ENCODE results near the gene HSPA12A.

- TF ChIP-seq, protein P1, sequence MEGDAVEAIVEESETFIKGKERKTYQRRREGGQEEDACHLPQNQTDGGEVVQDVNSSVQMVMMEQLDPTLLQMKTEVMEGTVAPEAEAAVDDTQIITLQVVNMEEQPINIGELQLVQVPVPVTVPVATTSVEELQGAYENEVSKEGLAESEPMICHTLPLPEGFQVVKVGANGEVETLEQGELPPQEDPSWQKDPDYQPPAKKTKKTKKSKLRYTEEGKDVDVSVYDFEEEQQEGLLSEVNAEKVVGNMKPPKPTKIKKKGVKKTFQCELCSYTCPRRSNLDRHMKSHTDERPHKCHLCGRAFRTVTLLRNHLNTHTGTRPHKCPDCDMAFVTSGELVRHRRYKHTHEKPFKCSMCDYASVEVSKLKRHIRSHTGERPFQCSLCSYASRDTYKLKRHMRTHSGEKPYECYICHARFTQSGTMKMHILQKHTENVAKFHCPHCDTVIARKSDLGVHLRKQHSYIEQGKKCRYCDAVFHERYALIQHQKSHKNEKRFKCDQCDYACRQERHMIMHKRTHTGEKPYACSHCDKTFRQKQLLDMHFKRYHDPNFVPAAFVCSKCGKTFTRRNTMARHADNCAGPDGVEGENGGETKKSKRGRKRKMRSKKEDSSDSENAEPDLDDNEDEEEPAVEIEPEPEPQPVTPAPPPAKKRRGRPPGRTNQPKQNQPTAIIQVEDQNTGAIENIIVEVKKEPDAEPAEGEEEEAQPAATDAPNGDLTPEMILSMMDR (IDR thresholded peaks at IDR 0.05), result no peak
- TF ChIP-seq EP300 (IDR thresholded peaks at IDR 0.05) (no peak), POLR2A (IDR thresholded peaks at IDR 0.05) (no peak), POLR2AphosphoS5 (IDR thresholded peaks at IDR 0.05) (no peak)
Observed at GRCh38 chr10:116764979-116765378, 22.6 kb upstream of the HSPA12A start.

Measured in upper lobe of left lung (tissue), 4 donors.